H9 (cell line): Measurements from ENCODE around the gene EDIL3. TPM values are rescaled to one million over a fixed set of nuclear protein-coding genes. Genes with fewer than 3 reads are reported as not detected.

Experiments
- DNase-seq: peaks from one replicate; pipeline ENCODE4 v3.0.0-alpha.2; 2017
- H2AFZ ChIP-seq: one replicate; pipeline ENCODE4 v1.6.1; 2013; ENCODE audit warnings: mild to moderate bottlenecking, low read length, control low read depth, moderate library complexity
- H2AK5ac ChIP-seq: 2 replicates; pipeline ENCODE4 v1.6.1; 2013; ENCODE audit warnings: low read length, control low read depth, mixed read lengths; ENCODE audit not compliant: insufficient read length
- H2BK120ac ChIP-seq: one replicate; pipeline ENCODE4 v1.6.1; 2013; ENCODE audit warnings: low read depth, mild to moderate bottlenecking, low read length, control low read depth, inconsistent platforms; ENCODE audit not compliant: poor library complexity, severe bottlenecking
- H2BK12ac ChIP-seq: 2 replicates; pipeline ENCODE4 v1.6.1; 2013; ENCODE audit warnings: low read length, control low read depth, mixed read lengths, low read depth; ENCODE audit not compliant: insufficient read length
- H2BK15ac ChIP-seq: 2 replicates; pipeline ENCODE4 v1.6.1; 2013; ENCODE audit warnings: low read depth, low read length, control low read depth
- H2BK20ac ChIP-seq: one replicate; pipeline ENCODE4 v1.6.1; 2013; ENCODE audit warnings: low read depth, mild to moderate bottlenecking, low read length, control low read depth, inconsistent platforms; ENCODE audit not compliant: poor library complexity, severe bottlenecking
- H2BK5ac ChIP-seq: 2 replicates; pipeline ENCODE4 v1.6.1; 2013; ENCODE audit warnings: low read length, control low read depth, mixed read lengths; ENCODE audit not compliant: insufficient read length
- H3K14ac ChIP-seq: 2 replicates; pipeline ENCODE4 v1.6.1; 2013; ENCODE audit warnings: low read length, control low read depth; ENCODE audit not compliant: insufficient read depth
- H3K18ac ChIP-seq: 2 replicates; pipeline ENCODE4 v1.6.1; 2013; ENCODE audit warnings: low read depth, mild to moderate bottlenecking, mixed read lengths, low read length, control low read depth; ENCODE audit not compliant: insufficient read length
- H3K23ac ChIP-seq: 2 replicates; pipeline ENCODE4 v1.6.1; 2013; ENCODE audit warnings: low read length, control low read depth, mixed read lengths, low read depth; ENCODE audit not compliant: insufficient read length
- H3K23me2 ChIP-seq: 2 replicates; pipeline ENCODE4 v1.6.1; 2013; ENCODE audit warnings: low read depth, mild to moderate bottlenecking, mixed read lengths, low read length, control low read depth; ENCODE audit not compliant: insufficient read length, poor library complexity, severe bottlenecking
- H3K27ac ChIP-seq: 2 replicates; pipeline ENCODE4 v1.5.1; 2013; ENCODE audit warnings: low read length, control low read depth, mixed read lengths, low read depth; ENCODE audit not compliant: insufficient read length
- H3K27me3 ChIP-seq: 2 replicates; pipeline ENCODE4 v1.6.1; 2013; ENCODE audit warnings: low read length, control low read depth, inconsistent platforms; ENCODE audit not compliant: insufficient read depth
- H3K4ac ChIP-seq: 2 replicates; pipeline ENCODE4 v1.6.1; 2013; ENCODE audit warnings: low read depth, mild to moderate bottlenecking, control low read depth, inconsistent platforms, low read length, moderate library complexity
- H3K4me1 ChIP-seq: 2 replicates; pipeline ENCODE4 v1.6.1; 2013; ENCODE audit warnings: low read length, control low read depth, inconsistent platforms; ENCODE audit not compliant: insufficient read depth
- H3K4me2 ChIP-seq: 2 replicates; pipeline ENCODE4 v1.6.1; 2013; ENCODE audit warnings: low read length, control low read depth, mixed read lengths; ENCODE audit not compliant: insufficient read length, insufficient read depth
- H3K56ac ChIP-seq: 2 replicates; pipeline ENCODE4 v1.6.1; 2013; ENCODE audit warnings: low read depth, mild to moderate bottlenecking, mixed read lengths, low read length, control low read depth; ENCODE audit not compliant: insufficient read length
- H3K79me1 ChIP-seq: 2 replicates; pipeline ENCODE4 v1.6.1; 2013; ENCODE audit warnings: low read depth, mild to moderate bottlenecking, moderate library complexity, low read length, control low read depth, inconsistent platforms; ENCODE audit not compliant: insufficient read depth, poor library complexity, severe bottlenecking
- H3K79me2 ChIP-seq: 2 replicates; pipeline ENCODE4 v1.6.1; 2013; ENCODE audit warnings: low read length, control low read depth, inconsistent platforms; ENCODE audit not compliant: insufficient read depth
- H3K9ac ChIP-seq: 2 replicates; pipeline ENCODE4 v1.6.1; 2013; ENCODE audit warnings: low read length, control low read depth, mixed read lengths; ENCODE audit not compliant: insufficient read length; ENCODE audit errors: extremely low read depth
- H3K9me3 ChIP-seq: one replicate; pipeline ENCODE4 v1.6.1; 2013; ENCODE audit warnings: low read depth, low read length, inconsistent platforms; ENCODE audit not compliant: control insufficient read depth
- H3T11ph ChIP-seq: one replicate; pipeline ENCODE4 v1.6.1; 2013; ENCODE audit warnings: mild to moderate bottlenecking, low read length, control low read depth, inconsistent platforms
- H4K20me1 ChIP-seq: one replicate; pipeline ENCODE4 v1.6.1; 2013; ENCODE audit not compliant: control insufficient read depth, insufficient read length, insufficient read depth
- H4K5ac ChIP-seq: 2 replicates; pipeline ENCODE4 v1.6.1; 2013; ENCODE audit warnings: low read depth, mild to moderate bottlenecking, mixed read lengths, low read length, control low read depth; ENCODE audit not compliant: insufficient read length
- H4K8ac ChIP-seq: replicated peaks from 2 replicates; pipeline ENCODE4 v1.6.1; 2013; ENCODE audit warnings: low read length, control low read depth, mixed read lengths, low read depth; ENCODE audit not compliant: insufficient read length
- H4K91ac ChIP-seq: 2 replicates; pipeline ENCODE4 v1.6.1; 2013; ENCODE audit warnings: low read depth, mild to moderate bottlenecking, moderate library complexity, mixed read lengths, low read length, control low read depth; ENCODE audit not compliant: insufficient read length
- H3K27ac Mint-ChIP-seq, 3 experiments: 2 replicates in 2 of 3; 3 replicates in 1 of 3; pipeline ENCODE4 v1.8.0; 2020 to 2021; ENCODE audit warnings: mixed read lengths in 3 of 3, mild to moderate bottlenecking in 1 of 3, moderate library complexity in 1 of 3
- H3K27me3 Mint-ChIP-seq: 2 replicates; pipeline ENCODE4 v1.8.0; 2021; ENCODE audit warnings: low read depth, mild to moderate bottlenecking, moderate library complexity, mixed read lengths
- H3K36me3 Mint-ChIP-seq, 3 experiments: 2 replicates in 2 of 3; 3 replicates in 1 of 3; pipeline ENCODE4 v1.8.0; 2020 to 2021; ENCODE audit warnings: low read depth in 3 of 3, mixed read lengths in 3 of 3; ENCODE audit not compliant: insufficient read depth in 1 of 3
- H3K4me1 Mint-ChIP-seq, 2 experiments: 2 replicates each; pipeline ENCODE4 v1.8.0; 2020; ENCODE audit warnings: mixed read lengths in 2 of 2
- H3K4me3 Mint-ChIP-seq, 2 experiments: 2 replicates in 1 of 2; 3 replicates in 1 of 2; pipeline ENCODE4 v1.8.0; 2020 to 2021; ENCODE audit warnings: mild to moderate bottlenecking in 2 of 2, mixed read lengths in 2 of 2, moderate library complexity in 1 of 2
- H3K9me3 Mint-ChIP-seq, 2 experiments: 2 replicates in 1 of 2; 3 replicates in 1 of 2; pipeline ENCODE4 v1.8.0; 2020; ENCODE audit warnings: mild to moderate bottlenecking in 2 of 2, mixed read lengths in 2 of 2, moderate library complexity in 1 of 2
- CTCF ChIP-seq: fragments of 200-600 bp; sonication (generic); conservative IDR thresholded peaks from 3 replicates; pipeline ENCODE4 v1.8.0; 2021; ENCODE audit warnings: antibody characterized with exemption, mild to moderate bottlenecking
- WGBS: extraction: QIAGEN DNeasy Blood & Tissue Kit; methylation state at CpG from one replicate; pipeline ENCODE4 v1.1.7; 2013; ENCODE audit warnings: missing lambda C conversion rate, low lambda C conversion rate, mixed read lengths; ENCODE audit not compliant: insufficient read length; ENCODE audit errors: extremely low coverage; 5-methylcytosine and 5-hydroxymethylcytosine counted together
- total RNA-seq: library from RNA; stranded (reverse); gene quantifications from 2 replicates; pipeline ENCODE4 v1.2.1, GENCODE V29; 2021

Gene EDIL3
- total RNA-seq, 1 experiment from 2014 or later = 61.9 TPM

- DNase-seq = peak; percentile 85
- no peak overlapping the region for H4K91ac ChIP-seq
- no peak overlapping the region for H4K8ac ChIP-seq
- H3K79me1 ChIP-seq = no peaks in the 10 kb centered on the region
- H3K79me2 ChIP-seq = peaks cover 4% of the 10 kb centered on the region; the same call in 1 of the 2 replicates
- no peaks in the 10 kb centered on the region for H3K27me3 ChIP-seq
- no peak overlapping the region for H2BK20ac ChIP-seq
- Mint-ChIP-seq H3K36me3 (peaks cover 0 to 2% (median 2%) of the 10 kb centered on the region in 3 experiments; a peak in 4 of 7 replicates), H3K9me3 (no peaks in the 10 kb centered on the region; a peak in 1 of 5 replicates), H3K27ac (peak overlapping the region; percentile 71 to 98 (median 98); a peak in 5 of 7 replicates), H3K4me1 (peaks cover 23 to 26% of the 10 kb centered on the region in 2 experiments), H3K4me3 (peak overlapping the region; percentile 97), H3K27me3 (no peaks in the 10 kb centered on the region)
- H3K4me1 ChIP-seq = no peaks in the 10 kb centered on the region
- H3K23ac ChIP-seq = no peak overlapping the region
- H3K9ac ChIP-seq = peak overlapping the region; percentile 76
- H2BK120ac ChIP-seq = no peak overlapping the region
- no CpG with 5 or more reads among the region's 73 CpGs for WGBS
- no peak overlapping the region for H3K4ac ChIP-seq
- no peak overlapping the region for H3T11ph ChIP-seq
- peak overlapping the region; percentile 89 for H3K4me2 ChIP-seq
- H3K18ac ChIP-seq = peak overlapping the region; percentile 21
- H3K56ac ChIP-seq = no peak overlapping the region
- no peak overlapping the region for H2AK5ac ChIP-seq
- H2BK12ac ChIP-seq = no peak overlapping the region
- H4K20me1 ChIP-seq = no peaks in the 10 kb centered on the region
- no peak for TF ChIP-seq CTCF
- H2BK5ac ChIP-seq = no peak overlapping the region
- H3K9me3 ChIP-seq = no peaks in the 10 kb centered on the region
- peak overlapping the region; percentile 51 for H3K14ac ChIP-seq
- no peak overlapping the region for H2AFZ ChIP-seq
- H3K23me2 ChIP-seq = peaks cover 30% of the 10 kb centered on the region
- H3K27ac ChIP-seq = no peak overlapping the region
- no peak overlapping the region for H2BK15ac ChIP-seq
- H4K5ac ChIP-seq = no peak overlapping the region
Observed at GRCh38 chr5:84383816-84384603, 670 bp downstream of the EDIL3 start.
